Ishikawa (cell line): ENCODE results near the gene TYRO3.
A peak's percentile ranks its signal among the peaks of the same experiment; 100 is the strongest.

Experiments
- CEBPB ChIP-seq: IDR thresholded peaks from 2 replicates; pipeline ENCODE4 v1.6.1; 2012
- CREB1 ChIP-seq: IDR thresholded peaks from 2 replicates; pipeline ENCODE4 v1.6.1; 2012; ENCODE audit warnings: low read depth
- EGR1 ChIP-seq: IDR thresholded peaks from 2 replicates; pipeline ENCODE4 v1.6.1; 2012
- EP300 ChIP-seq: IDR thresholded peaks from 2 replicates; pipeline ENCODE4 v1.6.1; 2012; ENCODE audit warnings: borderline replicate concordance
- FOXM1 ChIP-seq: IDR thresholded peaks from 2 replicates; pipeline ENCODE4 v1.6.1; 2012; ENCODE audit warnings: low read depth, borderline replicate concordance
- MAX ChIP-seq: IDR thresholded peaks from 2 replicates; pipeline ENCODE4 v1.6.1; 2012
- NFIC ChIP-seq: IDR thresholded peaks from 2 replicates; pipeline ENCODE4 v1.6.1; 2012
- RAD21 ChIP-seq: IDR thresholded peaks from 2 replicates; pipeline ENCODE4 v1.6.1; 2012; ENCODE audit warnings: low read depth
- TAF1 ChIP-seq: IDR thresholded peaks from 2 replicates; pipeline ENCODE4 v1.6.1; 2012; ENCODE audit warnings: low read depth, mild to moderate bottlenecking
- TCF12 ChIP-seq: IDR thresholded peaks from 2 replicates; pipeline ENCODE4 v1.6.1; 2012; ENCODE audit warnings: low read depth
- TEAD4 ChIP-seq: IDR thresholded peaks from 2 replicates; pipeline ENCODE4 v1.6.1; 2012
- USF1 ChIP-seq: IDR thresholded peaks from 2 replicates; pipeline ENCODE4 v1.6.1; 2012
- YY1 ChIP-seq: IDR thresholded peaks from 2 replicates; pipeline ENCODE4 v1.6.1; 2012; ENCODE audit warnings: low read depth
- ZBTB7A ChIP-seq: IDR thresholded peaks from 2 replicates; pipeline ENCODE4 v1.6.1; 2012; ENCODE audit warnings: low read depth
- TF ChIP-seq, protein P1 (sequence below): IDR thresholded peaks from 2 replicates; pipeline ENCODE4 v1.6.1; 2012; ENCODE audit warnings: low read depth, mild to moderate bottlenecking

The TYRO3 gene

GRCh38 chr15:41597787-41598186 lies 38.8 kb downstream of the TYRO3 start:
- no peak for TF ChIP-seq RAD21
- TF ChIP-seq EP300: no peak
- TF ChIP-seq EGR1: no peak
- TF ChIP-seq FOXM1: no peak
- no peak for TF ChIP-seq CEBPB

DNA sequence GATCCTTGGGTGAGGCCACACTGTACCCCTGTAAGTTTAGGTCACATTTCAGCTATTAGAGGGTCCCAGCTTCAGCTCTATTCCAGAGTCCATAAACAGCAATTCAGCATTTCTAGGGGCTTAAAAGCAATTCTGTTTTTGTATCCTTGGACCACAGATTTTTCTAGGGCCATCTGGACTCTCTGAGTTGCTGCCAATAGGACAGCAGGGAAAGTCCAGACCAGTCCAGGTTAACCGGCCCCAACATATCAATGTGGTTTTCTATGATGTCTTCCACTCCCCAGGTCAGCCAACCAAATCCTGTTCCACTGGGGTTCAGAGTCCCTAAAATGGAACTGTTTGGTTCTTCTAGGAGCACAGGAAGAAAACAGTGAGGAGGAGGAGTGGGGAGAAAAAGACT lies 40.0 kb downstream of the TYRO3 start:
- TF ChIP-seq CEBPB (no peak), ZBTB7A (no peak), TCF12 (no peak), RAD21 (no peak), MAX (no peak), FOXM1 (no peak), TEAD4 (no peak), EGR1 (no peak), USF1 (no peak), TAF1 (no peak), EP300 (no peak)
- TF ChIP-seq, protein P1, sequence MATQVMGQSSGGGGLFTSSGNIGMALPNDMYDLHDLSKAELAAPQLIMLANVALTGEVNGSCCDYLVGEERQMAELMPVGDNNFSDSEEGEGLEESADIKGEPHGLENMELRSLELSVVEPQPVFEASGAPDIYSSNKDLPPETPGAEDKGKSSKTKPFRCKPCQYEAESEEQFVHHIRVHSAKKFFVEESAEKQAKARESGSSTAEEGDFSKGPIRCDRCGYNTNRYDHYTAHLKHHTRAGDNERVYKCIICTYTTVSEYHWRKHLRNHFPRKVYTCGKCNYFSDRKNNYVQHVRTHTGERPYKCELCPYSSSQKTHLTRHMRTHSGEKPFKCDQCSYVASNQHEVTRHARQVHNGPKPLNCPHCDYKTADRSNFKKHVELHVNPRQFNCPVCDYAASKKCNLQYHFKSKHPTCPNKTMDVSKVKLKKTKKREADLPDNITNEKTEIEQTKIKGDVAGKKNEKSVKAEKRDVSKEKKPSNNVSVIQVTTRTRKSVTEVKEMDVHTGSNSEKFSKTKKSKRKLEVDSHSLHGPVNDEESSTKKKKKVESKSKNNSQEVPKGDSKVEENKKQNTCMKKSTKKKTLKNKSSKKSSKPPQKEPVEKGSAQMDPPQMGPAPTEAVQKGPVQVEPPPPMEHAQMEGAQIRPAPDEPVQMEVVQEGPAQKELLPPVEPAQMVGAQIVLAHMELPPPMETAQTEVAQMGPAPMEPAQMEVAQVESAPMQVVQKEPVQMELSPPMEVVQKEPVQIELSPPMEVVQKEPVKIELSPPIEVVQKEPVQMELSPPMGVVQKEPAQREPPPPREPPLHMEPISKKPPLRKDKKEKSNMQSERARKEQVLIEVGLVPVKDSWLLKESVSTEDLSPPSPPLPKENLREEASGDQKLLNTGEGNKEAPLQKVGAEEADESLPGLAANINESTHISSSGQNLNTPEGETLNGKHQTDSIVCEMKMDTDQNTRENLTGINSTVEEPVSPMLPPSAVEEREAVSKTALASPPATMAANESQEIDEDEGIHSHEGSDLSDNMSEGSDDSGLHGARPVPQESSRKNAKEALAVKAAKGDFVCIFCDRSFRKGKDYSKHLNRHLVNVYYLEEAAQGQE: no peak

DNA sequence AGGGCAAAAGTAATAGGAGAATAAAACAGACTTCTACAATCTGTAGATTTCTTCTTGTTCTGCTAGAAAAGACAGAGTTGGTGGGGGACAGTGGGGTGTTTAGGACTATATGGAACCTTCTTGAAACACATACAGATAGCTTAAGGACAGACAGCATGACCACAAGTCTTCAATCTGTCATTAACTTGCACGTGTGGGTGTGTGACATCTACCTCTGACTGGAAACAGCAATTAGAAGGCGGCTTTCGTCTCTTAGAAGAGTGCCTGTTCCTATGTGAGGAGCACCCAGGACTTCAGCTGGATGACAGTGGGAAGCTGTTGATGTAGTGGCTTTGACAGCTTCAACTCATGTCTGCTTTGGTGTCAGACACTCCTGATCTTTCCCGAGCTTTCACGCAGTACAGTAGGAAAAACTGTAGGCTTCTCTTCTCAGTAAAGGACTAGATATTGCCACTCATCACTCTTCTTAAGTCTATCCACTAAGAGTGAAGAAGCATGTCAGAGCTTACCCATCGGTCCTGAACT lies 44.5 kb downstream of the TYRO3 start:
- TF ChIP-seq MAX (no peak), NFIC (no peak), EGR1 (no peak), CEBPB (no peak), FOXM1 (no peak), TAF1 (no peak), YY1 (no peak), EP300 (no peak), TEAD4 (no peak), CREB1 (no peak), ZBTB7A (no peak), USF1 (no peak), TCF12 (no peak), RAD21 (no peak)
- TF ChIP-seq, protein P1: no peak

GRCh38 chr15:41603941-41604911 lies 45.2 kb downstream of the TYRO3 start:
- TF ChIP-seq CEBPB (no peak), NFIC (no peak), MAX (peak; percentile 25), EGR1 (no peak), TAF1 (no peak), TCF12 (no peak), YY1 (no peak), RAD21 (peak; percentile 69), EP300 (no peak), TEAD4 (no peak), USF1 (no peak)

DNA sequence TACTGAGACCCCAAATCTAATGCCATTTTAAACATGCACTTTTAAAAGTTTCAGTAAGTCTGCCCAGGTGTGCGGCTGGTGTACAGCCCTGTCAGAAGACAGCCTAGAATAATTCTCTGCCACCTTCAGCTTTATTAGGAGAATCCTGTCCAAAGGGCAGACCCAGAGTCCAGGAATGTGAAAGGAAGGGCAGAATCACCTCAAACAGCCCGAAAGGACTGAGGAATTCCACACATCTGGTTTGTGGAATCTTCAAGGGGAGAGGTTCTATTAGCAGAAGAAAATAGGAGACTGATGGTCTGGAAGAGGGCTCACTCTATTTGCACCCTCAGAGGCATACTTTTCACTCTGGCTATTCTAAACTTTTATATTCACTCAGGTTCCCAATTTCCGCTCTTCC lies 46.6 kb downstream of the TYRO3 start:
- TF ChIP-seq, protein P1: no peak
- TF ChIP-seq FOXM1 (no peak), EGR1 (no peak)
